ENCODE results near the gene PTTG1IP. TPM values are rescaled to one million over a fixed set of nuclear protein-coding genes. Genes with fewer than 3 reads are reported as not detected.

The PTTG1IP gene
- total and polyA plus RNA-seq, 2 of the 13 experiments (the other 11 are each of a cell fraction or from before 2014, with no cell fraction given) = 161 to 700 TPM

DNA sequence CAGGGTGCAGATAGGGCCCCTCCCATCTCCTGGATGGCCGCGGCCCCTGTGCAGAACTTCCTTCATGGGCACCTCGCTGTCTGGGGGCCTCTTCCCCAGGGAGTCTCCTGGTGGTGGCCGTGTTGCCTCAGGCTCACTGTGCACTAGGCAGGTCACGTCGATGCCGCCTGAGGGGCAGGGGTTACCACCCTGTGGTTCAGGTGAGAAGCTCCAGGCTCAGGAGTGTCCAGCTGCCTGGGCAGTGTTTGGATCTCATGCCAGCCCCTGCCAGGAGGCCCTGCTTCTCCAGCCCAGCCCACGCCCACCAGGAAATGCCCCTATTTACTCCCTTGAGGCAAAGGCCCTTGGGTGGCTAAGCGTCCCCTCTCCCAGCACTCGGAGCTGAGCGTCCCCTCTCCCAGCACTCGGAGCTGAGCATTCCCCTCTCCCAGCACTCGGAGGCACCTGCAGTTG, 45.1 kb upstream of the PTTG1IP start:
- ATAC-seq (no peak), DNase-seq (ENCODE audit: low spot score) (no peak), FAIRE-seq (no peak)
- H3K4me1 ChIP-seq (ENCODE audit: insufficient read depth, low read length) = peaks cover 70% of the 10 kb centered on the region
- TF ChIP-seq MXI1 (IDR thresholded peaks at IDR 0.05; ENCODE audit: borderline replicate concordance, low read depth, low read length) (no peak), ZNF678 (CRISPR knock-in tag; IDR thresholded peaks at IDR 0.05) (no peak), ZNF232 (CRISPR knock-in tag; IDR thresholded peaks at IDR 0.05; ENCODE audit: borderline replicate concordance) (no peak), TCF7L2 (IDR thresholded peaks at IDR 0.05; ENCODE audit: low read depth, low read length) (no peak), ZNF326 (CRISPR knock-in tag; IDR thresholded peaks at IDR 0.05; ENCODE audit: borderline replicate concordance) (no peak)
- TF ChIP-seq, protein P1, sequence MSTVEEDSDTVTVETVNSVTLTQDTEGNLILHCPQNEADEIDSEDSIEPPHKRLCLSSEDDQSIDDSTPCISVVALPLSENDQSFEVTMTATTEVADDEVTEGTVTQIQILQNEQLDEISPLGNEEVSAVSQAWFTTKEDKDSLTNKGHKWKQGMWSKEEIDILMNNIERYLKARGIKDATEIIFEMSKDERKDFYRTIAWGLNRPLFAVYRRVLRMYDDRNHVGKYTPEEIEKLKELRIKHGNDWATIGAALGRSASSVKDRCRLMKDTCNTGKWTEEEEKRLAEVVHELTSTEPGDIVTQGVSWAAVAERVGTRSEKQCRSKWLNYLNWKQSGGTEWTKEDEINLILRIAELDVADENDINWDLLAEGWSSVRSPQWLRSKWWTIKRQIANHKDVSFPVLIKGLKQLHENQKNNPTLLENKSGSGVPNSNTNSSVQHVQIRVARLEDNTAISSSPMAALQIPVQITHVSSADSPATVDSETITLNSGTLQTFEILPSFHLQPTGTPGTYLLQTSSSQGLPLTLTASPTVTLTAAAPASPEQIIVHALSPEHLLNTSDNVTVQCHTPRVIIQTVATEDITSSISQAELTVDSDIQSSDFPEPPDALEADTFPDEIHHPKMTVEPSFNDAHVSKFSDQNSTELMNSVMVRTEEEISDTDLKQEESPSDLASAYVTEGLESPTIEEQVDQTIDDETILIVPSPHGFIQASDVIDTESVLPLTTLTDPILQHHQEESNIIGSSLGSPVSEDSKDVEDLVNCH (CRISPR knock-in tag; IDR thresholded peaks at IDR 0.05) = no peak
- TF ChIP-seq, protein P2, sequence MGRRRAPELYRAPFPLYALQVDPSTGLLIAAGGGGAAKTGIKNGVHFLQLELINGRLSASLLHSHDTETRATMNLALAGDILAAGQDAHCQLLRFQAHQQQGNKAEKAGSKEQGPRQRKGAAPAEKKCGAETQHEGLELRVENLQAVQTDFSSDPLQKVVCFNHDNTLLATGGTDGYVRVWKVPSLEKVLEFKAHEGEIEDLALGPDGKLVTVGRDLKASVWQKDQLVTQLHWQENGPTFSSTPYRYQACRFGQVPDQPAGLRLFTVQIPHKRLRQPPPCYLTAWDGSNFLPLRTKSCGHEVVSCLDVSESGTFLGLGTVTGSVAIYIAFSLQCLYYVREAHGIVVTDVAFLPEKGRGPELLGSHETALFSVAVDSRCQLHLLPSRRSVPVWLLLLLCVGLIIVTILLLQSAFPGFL (CRISPR knock-in tag; IDR thresholded peaks at IDR 0.05) = no peak
- TF ChIP-seq, protein P3, sequence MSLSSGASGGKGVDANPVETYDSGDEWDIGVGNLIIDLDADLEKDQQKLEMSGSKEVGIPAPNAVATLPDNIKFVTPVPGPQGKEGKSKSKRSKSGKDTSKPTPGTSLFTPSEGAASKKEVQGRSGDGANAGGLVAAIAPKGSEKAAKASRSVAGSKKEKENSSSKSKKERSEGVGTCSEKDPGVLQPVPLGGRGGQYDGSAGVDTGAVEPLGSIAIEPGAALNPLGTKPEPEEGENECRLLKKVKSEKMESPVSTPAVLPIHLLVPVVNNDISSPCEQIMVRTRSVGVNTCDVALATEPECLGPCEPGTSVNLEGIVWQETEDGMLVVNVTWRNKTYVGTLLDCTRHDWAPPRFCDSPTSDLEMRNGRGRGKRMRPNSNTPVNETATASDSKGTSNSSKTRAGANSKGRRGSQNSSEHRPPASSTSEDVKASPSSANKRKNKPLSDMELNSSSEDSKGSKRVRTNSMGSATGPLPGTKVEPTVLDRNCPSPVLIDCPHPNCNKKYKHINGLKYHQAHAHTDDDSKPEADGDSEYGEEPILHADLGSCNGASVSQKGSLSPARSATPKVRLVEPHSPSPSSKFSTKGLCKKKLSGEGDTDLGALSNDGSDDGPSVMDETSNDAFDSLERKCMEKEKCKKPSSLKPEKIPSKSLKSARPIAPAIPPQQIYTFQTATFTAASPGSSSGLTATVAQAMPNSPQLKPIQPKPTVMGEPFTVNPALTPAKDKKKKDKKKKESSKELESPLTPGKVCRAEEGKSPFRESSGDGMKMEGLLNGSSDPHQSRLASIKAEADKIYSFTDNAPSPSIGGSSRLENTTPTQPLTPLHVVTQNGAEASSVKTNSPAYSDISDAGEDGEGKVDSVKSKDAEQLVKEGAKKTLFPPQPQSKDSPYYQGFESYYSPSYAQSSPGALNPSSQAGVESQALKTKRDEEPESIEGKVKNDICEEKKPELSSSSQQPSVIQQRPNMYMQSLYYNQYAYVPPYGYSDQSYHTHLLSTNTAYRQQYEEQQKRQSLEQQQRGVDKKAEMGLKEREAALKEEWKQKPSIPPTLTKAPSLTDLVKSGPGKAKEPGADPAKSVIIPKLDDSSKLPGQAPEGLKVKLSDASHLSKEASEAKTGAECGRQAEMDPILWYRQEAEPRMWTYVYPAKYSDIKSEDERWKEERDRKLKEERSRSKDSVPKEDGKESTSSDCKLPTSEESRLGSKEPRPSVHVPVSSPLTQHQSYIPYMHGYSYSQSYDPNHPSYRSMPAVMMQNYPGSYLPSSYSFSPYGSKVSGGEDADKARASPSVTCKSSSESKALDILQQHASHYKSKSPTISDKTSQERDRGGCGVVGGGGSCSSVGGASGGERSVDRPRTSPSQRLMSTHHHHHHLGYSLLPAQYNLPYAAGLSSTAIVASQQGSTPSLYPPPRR (CRISPR knock-in tag; IDR thresholded peaks at IDR 0.05; ENCODE audit: borderline replicate concordance) = no peak
- H3K79me2 ChIP-seq (ENCODE audit: insufficient read depth, low read length) = no peaks in the 10 kb centered on the region
- no peak overlapping the region for H2AFZ ChIP-seq (ENCODE audit: low read length)
- H3K9me3 ChIP-seq (ENCODE audit: low read length) = no peaks in the 10 kb centered on the region
- ChIA-PET CTCF (ENCODE audit: low intra/inter-chr PET ratio, low total read pairs) (no interaction called here), POLR2A (interaction anchor here (1.9 kb wide), 1 partner anchor 11 kb away, joined by 6 read pairs; no protein-coding TSS in a partner anchor)
- H3K27me3 ChIP-seq (ENCODE audit: control insufficient read depth in 1 of 2, insufficient read depth in 2 of 2, low read length in 2 of 2) = peaks cover 3 to 5% of the 10 kb centered on the region in 2 experiments; a peak in 3 of 5 replicates
- no peak overlapping the region for H3K4me3 ChIP-seq (replicated peaks in 1 of 3; ENCODE audit: insufficient read depth in 1 of 3, low read depth in 2 of 3, low read length in 3 of 3)
- no peak overlapping the region for H3K4me2 ChIP-seq (ENCODE audit: low read depth, low read length)
- H3K27ac ChIP-seq (ENCODE audit: extremely low read length, insufficient read depth, low read length) = no peak overlapping the region
- BruUV-seq (replicated peaks) = no TSS peak
- H4K20me1 ChIP-seq (ENCODE audit: insufficient read depth, low read length) = no peaks in the 10 kb centered on the region
- no peaks in the 10 kb centered on the region for H3K36me3 ChIP-seq (replicated peaks in 1 of 2; ENCODE audit: control insufficient read depth in 1 of 2, insufficient read depth in 2 of 2, low read length in 2 of 2)
- no peak overlapping the region for H3K9ac ChIP-seq (ENCODE audit: insufficient read depth, low read depth, low read length)
- in situ Hi-C loops (cut with HindIII; ENCODE audit: extremely low pct_ligation_motif_present, low pct_unique_long_range_greater_than_20kb) = no loop called here
- 30% methylated on average over 2 of the region's 13 CpGs for WGBS (ENCODE audit: low lambda C conversion rate)
- intact Hi-C loops (cut with micrococcal nuclease; ENCODE audit: unreplicated experiment) = loop anchor here (10.0 kb wide), 1 partner anchor 74 kb away; no protein-coding TSS in a partner anchor

Measured in HepG2 (cell line).